ENCODE data around the gene CFAP45. TPM values are rescaled to one million over a fixed set of nuclear protein-coding genes. Genes with fewer than 3 reads are reported as not detected.

Gene CFAP45
- total and polyA plus RNA-seq, 9 of the 15 experiments (the other 6 are each of a cell fraction or from before 2014, with no cell fraction given) = 0.65 to 2.4 (median 1.5) TPM

DNA sequence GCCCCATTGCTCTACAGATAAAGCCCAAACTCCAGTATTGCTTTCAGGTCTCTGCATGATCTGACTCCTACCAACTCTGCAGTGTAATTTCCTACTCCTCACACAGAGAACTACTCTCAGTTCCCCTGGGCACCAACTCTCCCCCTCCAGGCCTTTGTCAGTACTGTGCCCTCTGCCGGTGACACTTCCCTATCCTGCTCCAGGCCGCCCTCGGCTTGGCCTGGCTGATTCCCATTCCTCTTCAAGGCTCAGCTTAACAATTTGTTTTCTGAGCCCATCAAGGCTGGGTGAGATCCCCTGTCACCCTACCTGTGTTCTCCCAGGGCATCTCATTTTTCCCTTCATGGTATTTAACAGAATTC is 70.7 kb downstream of the CFAP45 start:
- peak; percentile 6 for FAIRE-seq
- POLR2A ChIA-PET = interaction anchor here (0.7 to 1.7 kb wide), 4 partner anchors 10 to 89 kb away, joined by 3 to 5 read pairs (median 4); no protein-coding TSS in a partner anchor
- Histone ChIP-seq H4K20me1 (replicated peaks; ENCODE audit: control insufficient read depth, insufficient read depth, low read length) (no peaks in the 10 kb centered on the region), H3K4me1 (replicated peaks in 1 of 2; ENCODE audit: control insufficient read depth in 2 of 2, insufficient read depth in 2 of 2, low read length in 2 of 2) (peaks cover 0 to 5% of the 10 kb centered on the region in 2 experiments; a peak in 2 of 5 replicates), H3K36me3 (ENCODE audit: control insufficient read depth, insufficient read depth, low read length) (no peaks in the 10 kb centered on the region), H3K9ac (ENCODE audit: insufficient read depth in 1 of 2, low read depth in 2 of 2, low read length in 2 of 2) (no peak overlapping the region), H3K4me3 (no peak overlapping the region), H2AFZ (ENCODE audit: low read depth, low read length) (no peak overlapping the region), H3K9me1 (ENCODE audit: control insufficient read depth, insufficient read depth, low read length) (no peaks in the 10 kb centered on the region), H3K9me3 (replicated peaks; ENCODE audit: control insufficient read depth, insufficient read depth, low read depth, low read length) (no peaks in the 10 kb centered on the region), H3K27me3 (ENCODE audit: control insufficient read depth in 2 of 2, insufficient read depth in 2 of 2, low read length in 2 of 2) (peaks cover 23 to 82% of the 10 kb centered on the region in 2 experiments; a peak in 4 of 5 replicates), H3K4me2 (ENCODE audit: insufficient read depth, low read length) (no peak overlapping the region), H3K27ac (ENCODE audit: extremely low read depth, low read depth, low read length) (no peak overlapping the region), H3K79me2 (ENCODE audit: control insufficient read depth, insufficient read depth, low read length) (no peaks in the 10 kb centered on the region)
- WGBS (ENCODE audit: insufficient coverage, low coverage, missing lambda C conversion rate) = 3% methylated on average over 3 of the region's 3 CpGs
- no TSS peak for BruUV-seq (replicated peaks)
- intact Hi-C loops (cut with micrococcal nuclease) (no loop called here), in situ Hi-C loops (cut with MboI) (no loop called here)
- ATAC-seq = peak; percentile 93
- CTCF ChIA-PET (ENCODE audit: low intra/inter-chr PET ratio) = no interaction called here
- DNase-seq (ENCODE audit: extremely low read depth in 1 of 4, low spot score in 3 of 4) = peak; percentile 30 to 52 (median 45)
- TF ChIP-seq, protein P1, sequence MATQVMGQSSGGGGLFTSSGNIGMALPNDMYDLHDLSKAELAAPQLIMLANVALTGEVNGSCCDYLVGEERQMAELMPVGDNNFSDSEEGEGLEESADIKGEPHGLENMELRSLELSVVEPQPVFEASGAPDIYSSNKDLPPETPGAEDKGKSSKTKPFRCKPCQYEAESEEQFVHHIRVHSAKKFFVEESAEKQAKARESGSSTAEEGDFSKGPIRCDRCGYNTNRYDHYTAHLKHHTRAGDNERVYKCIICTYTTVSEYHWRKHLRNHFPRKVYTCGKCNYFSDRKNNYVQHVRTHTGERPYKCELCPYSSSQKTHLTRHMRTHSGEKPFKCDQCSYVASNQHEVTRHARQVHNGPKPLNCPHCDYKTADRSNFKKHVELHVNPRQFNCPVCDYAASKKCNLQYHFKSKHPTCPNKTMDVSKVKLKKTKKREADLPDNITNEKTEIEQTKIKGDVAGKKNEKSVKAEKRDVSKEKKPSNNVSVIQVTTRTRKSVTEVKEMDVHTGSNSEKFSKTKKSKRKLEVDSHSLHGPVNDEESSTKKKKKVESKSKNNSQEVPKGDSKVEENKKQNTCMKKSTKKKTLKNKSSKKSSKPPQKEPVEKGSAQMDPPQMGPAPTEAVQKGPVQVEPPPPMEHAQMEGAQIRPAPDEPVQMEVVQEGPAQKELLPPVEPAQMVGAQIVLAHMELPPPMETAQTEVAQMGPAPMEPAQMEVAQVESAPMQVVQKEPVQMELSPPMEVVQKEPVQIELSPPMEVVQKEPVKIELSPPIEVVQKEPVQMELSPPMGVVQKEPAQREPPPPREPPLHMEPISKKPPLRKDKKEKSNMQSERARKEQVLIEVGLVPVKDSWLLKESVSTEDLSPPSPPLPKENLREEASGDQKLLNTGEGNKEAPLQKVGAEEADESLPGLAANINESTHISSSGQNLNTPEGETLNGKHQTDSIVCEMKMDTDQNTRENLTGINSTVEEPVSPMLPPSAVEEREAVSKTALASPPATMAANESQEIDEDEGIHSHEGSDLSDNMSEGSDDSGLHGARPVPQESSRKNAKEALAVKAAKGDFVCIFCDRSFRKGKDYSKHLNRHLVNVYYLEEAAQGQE (IDR thresholded peaks at IDR 0.05; ENCODE audit: borderline replicate concordance) = peak; percentile 15; the same call in 1 of the 2 replicates
- TF ChIP-seq, protein P1 (CRISPR knock-in tag; IDR thresholded peaks at IDR 0.05; ENCODE audit: low read depth) = no peak
- TF ChIP-seq RAD21 (CRISPR knock-in tag; conservative IDR thresholded peaks at IDR 0.05 in 1 of 2, IDR thresholded peaks at IDR 0.05 in 1 of 2) (peak in 1 of 2 experiments; percentile 37; a peak in 2 of 4 replicates), SMC3 (conservative IDR thresholded peaks at IDR 0.05; ENCODE audit: insufficient read depth, low read depth, low read length) (0 out of 2 replicates have a peak, but pooled peaks have one; percentile 7), ZNF12 (CRISPR knock-in tag; IDR thresholded peaks at IDR 0.05) (no peak), SPI1 (IDR thresholded peaks at IDR 0.05; ENCODE audit: borderline replicate concordance, low read depth, low read length) (peak; percentile 18; the same call in 1 of the 2 replicates), ZC3H8 (IDR thresholded peaks at IDR 0.05) (no peak)
- TF ChIP-seq, protein P2, sequence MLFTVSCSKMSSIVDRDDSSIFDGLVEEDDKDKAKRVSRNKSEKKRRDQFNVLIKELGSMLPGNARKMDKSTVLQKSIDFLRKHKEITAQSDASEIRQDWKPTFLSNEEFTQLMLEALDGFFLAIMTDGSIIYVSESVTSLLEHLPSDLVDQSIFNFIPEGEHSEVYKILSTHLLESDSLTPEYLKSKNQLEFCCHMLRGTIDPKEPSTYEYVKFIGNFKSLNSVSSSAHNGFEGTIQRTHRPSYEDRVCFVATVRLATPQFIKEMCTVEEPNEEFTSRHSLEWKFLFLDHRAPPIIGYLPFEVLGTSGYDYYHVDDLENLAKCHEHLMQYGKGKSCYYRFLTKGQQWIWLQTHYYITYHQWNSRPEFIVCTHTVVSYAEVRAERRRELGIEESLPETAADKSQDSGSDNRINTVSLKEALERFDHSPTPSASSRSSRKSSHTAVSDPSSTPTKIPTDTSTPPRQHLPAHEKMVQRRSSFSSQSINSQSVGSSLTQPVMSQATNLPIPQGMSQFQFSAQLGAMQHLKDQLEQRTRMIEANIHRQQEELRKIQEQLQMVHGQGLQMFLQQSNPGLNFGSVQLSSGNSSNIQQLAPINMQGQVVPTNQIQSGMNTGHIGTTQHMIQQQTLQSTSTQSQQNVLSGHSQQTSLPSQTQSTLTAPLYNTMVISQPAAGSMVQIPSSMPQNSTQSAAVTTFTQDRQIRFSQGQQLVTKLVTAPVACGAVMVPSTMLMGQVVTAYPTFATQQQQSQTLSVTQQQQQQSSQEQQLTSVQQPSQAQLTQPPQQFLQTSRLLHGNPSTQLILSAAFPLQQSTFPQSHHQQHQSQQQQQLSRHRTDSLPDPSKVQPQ (CRISPR knock-in tag; IDR thresholded peaks at IDR 0.05; ENCODE audit: borderline replicate concordance) = no peak
- TF ChIP-seq, protein P3, sequence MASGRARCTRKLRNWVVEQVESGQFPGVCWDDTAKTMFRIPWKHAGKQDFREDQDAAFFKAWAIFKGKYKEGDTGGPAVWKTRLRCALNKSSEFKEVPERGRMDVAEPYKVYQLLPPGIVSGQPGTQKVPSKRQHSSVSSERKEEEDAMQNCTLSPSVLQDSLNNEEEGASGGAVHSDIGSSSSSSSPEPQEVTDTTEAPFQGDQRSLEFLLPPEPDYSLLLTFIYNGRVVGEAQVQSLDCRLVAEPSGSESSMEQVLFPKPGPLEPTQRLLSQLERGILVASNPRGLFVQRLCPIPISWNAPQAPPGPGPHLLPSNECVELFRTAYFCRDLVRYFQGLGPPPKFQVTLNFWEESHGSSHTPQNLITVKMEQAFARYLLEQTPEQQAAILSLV (tag; IDR thresholded peaks at IDR 0.05) = no peak

Data from K562 (cell line).